HG03064 (cell line): ENCODE measurements around the gene KCNK6.
A peak's percentile ranks its signal among the peaks of the same experiment; 100 is the strongest.

Experiments used
- ATAC-seq: cut with Tn5 transposase; IDR thresholded peaks from one replicate; pipeline ENCODE4 v1.9.1; 2021; ENCODE audit warnings: low read depth; ENCODE audit not compliant: unreplicated experiment

Gene KCNK6

DNA sequence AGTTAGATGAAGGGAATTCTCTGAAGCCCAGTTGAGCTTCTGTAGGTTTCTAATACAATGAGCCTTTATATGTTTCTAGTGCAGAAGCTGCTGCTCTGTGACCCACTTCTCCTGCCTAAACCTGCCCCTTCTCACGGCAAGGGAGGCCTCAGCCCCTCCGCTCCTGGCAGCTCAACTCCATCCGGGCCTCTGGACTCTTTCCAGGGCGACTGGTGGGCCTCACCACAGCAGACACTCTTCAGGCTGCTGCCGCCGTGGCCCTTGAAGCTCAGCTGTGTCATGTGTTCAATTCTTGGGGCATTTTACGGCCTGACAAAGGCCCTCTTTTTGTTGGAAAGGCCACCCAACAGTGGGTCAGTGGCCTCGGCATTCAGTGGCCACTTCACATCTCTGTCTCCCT lies 25.6 kb upstream of the KCNK6 start:
- ATAC-seq = no peak

DNA sequence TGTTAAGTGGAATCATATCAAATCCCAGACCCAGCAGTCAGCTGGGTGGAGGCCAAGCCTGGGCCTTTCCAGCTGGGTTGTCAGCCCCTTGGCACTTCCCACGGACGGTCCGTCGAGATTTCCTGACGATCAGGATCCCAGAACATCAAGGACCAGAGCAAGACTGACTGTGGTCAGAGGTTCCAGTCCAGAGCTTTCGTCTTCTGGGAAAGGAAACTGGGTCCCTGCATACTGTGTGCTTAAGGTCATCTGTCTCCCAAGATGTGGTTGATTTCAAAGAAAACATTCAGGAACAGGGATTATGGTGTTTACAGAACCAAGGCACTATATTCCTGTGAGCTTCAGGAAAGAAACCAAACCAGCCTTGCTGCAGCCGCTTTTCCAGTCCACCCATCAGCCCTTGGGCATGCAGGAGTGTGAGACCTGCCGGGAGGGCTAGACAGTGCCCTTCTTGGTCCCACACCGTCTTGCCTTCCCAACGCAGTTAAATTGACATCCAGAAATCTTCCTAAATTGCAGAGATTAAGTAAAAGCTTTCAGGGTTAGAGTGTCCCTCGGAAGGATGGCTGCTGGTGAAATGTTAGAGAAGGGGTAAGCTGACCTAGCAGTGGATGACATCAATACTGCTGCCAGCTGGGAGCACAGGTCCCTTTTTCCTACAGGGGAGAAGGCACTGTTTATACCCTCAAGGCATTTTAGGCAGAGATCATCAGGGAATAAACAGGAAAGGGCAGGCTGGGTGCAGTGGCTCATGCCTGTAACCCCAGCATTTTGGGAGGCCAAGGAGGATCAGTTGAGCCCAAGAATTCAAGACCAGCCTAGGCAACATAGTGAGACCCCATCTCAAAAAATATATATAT lies 20.6 kb upstream of the KCNK6 start:
- ATAC-seq = no peak

DNA sequence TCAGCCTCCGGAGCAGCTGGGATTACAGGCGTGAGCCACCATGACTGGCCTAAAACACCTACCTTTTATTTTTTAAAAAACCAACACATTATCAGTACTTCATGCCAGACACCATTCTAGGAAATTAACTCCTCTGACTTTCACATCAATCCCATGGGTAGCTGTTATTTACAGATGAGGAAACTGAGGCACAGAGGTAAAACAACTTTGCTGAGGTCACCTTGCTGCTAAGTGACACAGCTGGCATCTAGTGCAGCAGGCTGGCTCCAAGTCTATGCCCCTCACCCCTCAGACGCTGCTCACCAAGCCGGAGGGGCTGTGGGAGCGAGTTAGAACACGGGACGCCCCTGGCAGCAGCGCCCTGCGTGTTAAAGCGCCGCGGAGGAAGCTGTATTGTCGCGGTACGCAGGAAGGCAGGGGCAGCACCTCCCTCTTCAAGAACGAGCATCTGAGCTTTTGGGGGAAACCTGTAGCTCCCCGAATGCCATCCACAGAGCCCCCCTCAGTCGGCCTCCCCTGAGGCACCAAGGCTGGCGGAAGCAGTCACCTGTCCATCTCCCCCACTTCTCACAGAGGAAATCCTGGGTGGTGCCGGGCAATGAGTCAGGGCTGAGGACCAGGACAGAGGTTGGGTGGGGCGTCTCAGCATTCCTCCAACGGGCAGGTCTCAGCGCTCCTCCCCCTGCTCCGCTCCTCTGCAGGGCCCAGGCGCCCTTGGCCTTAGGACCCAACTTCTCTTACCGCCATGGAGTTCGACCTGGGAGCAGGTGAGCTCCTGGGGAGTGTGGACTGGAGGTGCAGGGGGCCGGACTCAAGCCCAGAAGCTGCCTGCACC lies 15.9 kb upstream of the KCNK6 start, which contains the start of gene C19orf33:
Gene C19orf33, plus strand, starts transcription at position 735 of the 835 bp plus-strand sequence. Its CDS starts 11 bp downstream, at position 746.
- ATAC-seq = no peak

DNA sequence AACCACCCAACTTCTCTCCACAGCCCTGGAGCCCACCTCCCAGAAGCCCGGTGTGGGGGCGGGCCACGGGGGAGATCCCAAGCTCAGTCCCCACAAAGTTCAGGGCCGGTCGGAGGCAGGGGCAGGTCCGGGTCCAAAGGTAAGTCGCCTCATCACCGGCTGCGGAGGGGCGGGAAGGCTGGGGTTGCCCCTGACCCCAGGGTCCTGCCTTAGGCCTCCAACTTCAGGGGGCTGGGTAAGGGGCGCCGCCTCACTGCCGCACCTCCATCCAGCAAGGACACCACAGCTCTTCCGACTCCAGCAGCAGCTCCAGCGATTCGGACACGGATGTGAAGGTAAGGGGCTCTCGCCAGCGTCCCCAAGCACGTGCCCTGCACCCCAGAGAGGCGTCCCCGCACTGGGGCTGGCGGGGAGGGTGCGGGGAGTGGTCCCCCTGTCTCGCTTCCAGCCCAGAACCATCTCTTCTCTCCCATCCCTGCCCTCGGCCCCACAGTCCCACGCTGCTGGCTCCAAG lies 15.2 kb upstream of the KCNK6 start:
- no peak for ATAC-seq

- ATAC-seq = no peak
Observed at GRCh38 chr19:38304866-38305429, 14.7 kb upstream of the KCNK6 start.

DNA sequence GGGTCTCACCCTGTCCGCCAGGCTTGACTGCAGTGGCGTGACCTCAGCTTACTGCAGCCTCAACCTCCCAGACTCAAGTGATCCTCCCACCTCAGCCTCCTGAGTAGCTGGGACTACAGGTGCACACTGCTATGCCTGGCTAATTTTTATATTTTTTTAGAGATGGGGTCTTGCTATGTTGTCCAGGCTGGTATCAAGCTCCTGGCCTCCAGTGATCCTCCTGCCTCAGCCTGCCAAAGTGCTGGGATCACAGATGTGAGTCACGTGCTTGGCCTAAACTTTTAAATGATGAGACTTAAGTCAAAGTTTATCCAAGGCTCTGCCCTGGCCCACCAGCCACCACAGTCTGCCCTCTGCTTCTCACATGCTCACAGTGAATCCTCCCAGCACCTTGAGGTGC lies 13.4 kb upstream of the KCNK6 start:
- no peak for ATAC-seq

GRCh38 chr19:38307076-38307475 lies 12.6 kb upstream of the KCNK6 start:
- no peak for ATAC-seq

DNA sequence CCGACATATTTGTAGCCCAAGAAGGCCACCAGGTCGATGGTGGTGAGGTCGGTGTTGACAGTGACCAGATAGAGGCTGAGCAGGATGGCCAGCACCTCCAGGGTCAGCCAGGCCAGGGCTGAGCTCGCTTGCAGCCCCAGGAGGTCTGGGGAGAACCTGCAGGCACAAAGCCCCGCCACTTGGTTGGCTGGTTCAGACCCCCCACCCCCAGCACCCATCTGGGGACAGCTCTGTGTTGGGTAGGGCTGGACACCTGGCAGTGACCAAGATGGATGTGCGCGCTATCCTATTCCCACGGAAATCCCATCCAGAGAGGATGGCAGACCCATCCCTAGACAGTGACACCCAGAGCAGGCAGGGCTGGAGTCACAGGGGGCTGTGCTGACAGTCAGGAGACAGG lies 12.0 kb upstream of the KCNK6 start:
- ATAC-seq = no peak

DNA sequence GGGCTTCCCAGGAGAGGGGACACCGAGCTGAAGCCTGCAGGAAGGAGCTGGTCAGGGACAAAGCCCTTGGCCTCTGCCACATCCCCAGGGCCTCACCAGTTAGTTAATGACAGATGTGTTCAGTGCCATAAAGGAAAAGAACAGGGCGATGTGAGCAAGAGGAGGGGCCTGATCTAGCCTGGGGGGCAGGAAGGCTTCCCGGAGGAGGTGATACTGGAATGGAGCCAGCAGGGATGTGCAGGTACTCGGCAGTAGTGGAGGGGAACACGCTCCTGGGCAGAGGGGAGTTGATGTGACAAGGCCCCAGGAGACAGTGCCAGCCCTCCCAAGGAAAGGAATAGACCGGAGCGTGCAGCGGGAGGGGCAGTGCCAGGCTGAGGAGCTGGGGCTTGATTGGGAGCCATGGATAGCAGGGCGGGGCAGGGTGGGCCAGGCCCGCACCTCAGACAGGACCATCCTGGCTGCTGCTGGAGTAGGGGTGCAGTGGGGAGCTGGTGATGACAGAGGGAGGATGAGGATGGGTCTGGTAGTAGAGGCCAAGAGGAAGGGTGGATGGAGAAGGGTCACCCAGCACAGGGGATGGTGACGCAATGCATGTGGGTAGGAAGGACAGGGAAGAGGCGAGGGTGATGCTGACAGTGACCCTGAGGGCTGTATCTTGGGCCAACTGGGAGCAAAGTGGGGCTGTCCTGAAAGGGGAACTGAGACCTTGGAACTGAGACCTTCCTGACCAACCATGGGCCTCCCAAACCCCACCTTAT lies 11.5 kb upstream of the KCNK6 start:
- no peak for ATAC-seq

GRCh38 chr19:38308926-38309614 lies 10.6 kb upstream of the KCNK6 start:
- no peak for ATAC-seq

- no peak for ATAC-seq
Observed at GRCh38 chr19:38309615-38310278, 9.9 kb upstream of the KCNK6 start.

- no peak for ATAC-seq
Observed at GRCh38 chr19:38310279-38310670, 9.4 kb upstream of the KCNK6 start.

DNA sequence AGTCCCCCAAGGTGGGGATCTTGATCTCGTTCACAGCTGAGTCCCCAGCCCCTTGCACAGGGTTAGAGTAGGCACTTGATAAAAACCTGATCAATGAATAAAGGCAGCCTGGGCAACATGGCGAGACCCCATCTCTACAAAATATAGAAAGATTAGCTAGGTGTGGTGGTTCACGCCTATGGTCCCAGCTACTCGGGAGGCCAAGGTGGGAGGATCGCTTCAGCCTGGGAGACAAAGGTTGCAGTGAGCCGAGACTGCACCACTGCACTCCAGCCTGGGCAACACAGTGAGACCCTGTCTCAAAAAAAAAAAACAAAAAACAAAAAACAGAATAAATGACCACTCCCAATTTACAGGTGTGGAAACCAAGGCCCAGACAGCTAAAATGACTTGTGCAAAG lies 8.7 kb upstream of the KCNK6 start:
- ATAC-seq = no peak

GRCh38 chr19:38315657-38316476 lies 3.8 kb upstream of the KCNK6 start, which contains the start of gene YIF1B:
Gene YIF1B (minus strand): TSS chr19:38315947. CDS start chr19:38315917, 30 bp downstream.
- peak; percentile 77 for ATAC-seq

GRCh38 chr19:38316477-38317067 lies 3.1 kb upstream of the KCNK6 start:
- no peak for ATAC-seq

DNA sequence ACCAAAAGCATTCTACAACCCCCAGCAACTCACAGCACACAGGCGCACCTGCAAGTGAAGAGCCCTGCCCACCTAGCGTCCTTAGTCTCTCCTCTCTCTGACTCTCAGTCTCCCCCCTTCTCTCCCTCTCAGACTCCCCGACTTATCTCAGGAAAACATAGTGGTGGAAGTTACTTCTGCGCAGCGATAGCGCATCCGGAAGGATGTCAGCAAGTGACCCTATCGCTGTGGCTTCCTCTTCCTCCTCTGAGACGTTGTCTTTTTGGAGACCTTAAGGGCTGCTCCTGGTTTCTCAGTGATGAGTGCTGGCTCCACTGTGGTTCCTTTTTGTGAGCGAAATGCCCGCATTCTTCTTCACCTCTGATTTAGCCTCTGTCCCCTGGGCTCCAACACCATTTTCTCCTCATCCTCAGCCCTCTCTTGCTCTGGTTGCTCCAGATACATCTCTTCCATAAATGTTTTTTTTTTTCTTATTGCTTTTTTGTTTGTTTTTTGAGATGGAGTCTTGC lies 2.5 kb upstream of the KCNK6 start:
- ATAC-seq = no peak

DNA sequence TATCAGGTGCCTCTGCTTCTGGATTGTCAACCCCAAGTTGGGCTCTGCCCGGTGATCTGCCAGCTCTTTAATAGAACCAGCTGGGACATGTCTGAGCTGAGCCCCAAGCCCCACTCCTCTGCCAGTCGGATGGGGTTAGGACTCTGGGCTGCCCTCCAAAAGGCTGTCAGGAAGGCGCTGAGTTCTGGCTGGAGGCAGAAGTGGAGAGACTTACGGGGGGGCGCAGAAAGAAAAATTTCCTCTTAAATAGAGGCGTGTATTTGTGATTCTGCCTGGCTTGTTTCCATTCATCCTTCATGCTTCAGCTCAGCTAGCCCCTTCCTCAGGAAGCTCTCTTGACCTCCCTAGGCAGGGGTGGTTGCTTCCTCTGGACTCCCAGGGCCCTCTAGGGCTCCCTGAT lies 985 bp upstream of the KCNK6 start:
- ATAC-seq = no peak

GRCh38 chr19:38320969-38321339 lies 1.3 kb downstream of the KCNK6 start:
- no peak for ATAC-seq
